ENCODE measurements around the gene FRMD3.

The FRMD3 gene

DNA sequence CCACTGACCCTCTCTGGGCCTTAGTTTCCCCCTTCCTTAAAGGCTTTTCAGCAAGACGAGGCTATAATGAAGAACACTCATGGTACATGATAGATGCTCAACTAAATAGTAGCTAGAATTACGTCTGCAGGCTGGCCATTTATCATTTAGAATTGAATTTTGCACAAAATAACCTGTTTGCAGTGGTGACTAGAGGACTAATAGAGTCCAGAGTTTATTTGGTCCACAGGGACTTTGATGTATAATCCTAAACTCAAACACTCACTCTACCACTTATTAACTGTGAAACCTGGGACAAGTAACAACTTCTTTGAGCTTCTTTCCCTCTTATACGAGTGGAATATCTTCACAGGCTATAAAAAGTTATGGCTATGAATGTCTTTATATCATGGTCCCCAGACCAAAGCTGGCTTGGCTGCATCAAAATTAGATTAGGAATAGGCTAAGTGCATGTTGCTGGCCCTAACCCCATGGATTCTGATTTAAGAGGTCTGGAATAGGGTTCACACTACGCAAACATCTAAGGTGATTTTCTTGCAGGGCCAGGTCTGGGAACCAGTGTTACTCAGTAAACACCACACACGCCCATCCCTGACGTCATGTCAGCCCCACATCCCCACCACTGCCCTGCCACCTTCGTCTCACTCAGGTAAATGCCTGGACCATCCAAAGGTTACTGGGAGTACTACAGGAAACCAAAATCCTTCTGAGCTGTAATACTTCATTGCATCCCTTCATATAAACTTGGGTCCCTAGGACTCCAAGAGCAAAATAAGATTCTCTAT, 150.6 kb downstream of the FRMD3 start:
- no peaks in the 10 kb centered on the region for H3K9me3 ChIP-seq (ENCODE audit: control insufficient read depth, low read length)
- no peaks in the 10 kb centered on the region for H3K36me3 ChIP-seq (ENCODE audit: control insufficient read depth, insufficient read depth, low read length)
- no peaks in the 10 kb centered on the region for H3K4me1 ChIP-seq (ENCODE audit: control insufficient read depth, insufficient read depth, low read length, poor library complexity, severe bottlenecking)
- H3K27ac ChIP-seq (ENCODE audit: insufficient read depth, low read length, poor library complexity, severe bottlenecking), result no peak overlapping the region
- no peaks in the 10 kb centered on the region for H3K27me3 ChIP-seq (replicated peaks; ENCODE audit: control insufficient read depth, insufficient read depth, low read length, poor library complexity, severe bottlenecking)
- H3K4me3 ChIP-seq (ENCODE audit: insufficient read depth, low read depth, low read length, poor library complexity, severe bottlenecking), result no peak overlapping the region
- DNase-seq, result no peak

DNA sequence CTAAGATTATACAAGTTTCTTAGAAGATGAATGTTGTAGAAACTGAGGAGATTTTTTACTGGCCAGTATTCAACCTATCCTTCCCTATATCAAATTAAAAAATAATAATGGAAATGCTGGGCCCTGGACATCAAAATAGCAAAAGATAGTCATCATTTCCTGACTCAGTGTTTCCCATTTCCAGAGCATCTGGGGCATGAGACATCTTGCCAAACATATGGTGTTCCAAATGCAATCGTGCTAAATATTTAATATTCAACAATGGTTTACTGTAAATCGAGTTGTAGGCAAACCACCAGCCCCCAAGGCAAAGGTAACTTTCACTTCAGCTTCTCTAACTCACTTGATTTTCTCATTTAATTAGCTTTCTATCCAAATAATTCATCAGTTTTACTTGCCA, 152.9 kb downstream of the FRMD3 start:
- H3K27ac ChIP-seq (ENCODE audit: insufficient read depth, low read length, poor library complexity, severe bottlenecking), result no peak overlapping the region
- no peak for DNase-seq
- no peak overlapping the region for H3K4me3 ChIP-seq (ENCODE audit: insufficient read depth, low read depth, low read length, poor library complexity, severe bottlenecking)
- no peaks in the 10 kb centered on the region for H3K36me3 ChIP-seq (ENCODE audit: control insufficient read depth, insufficient read depth, low read length)
- H3K27me3 ChIP-seq (replicated peaks; ENCODE audit: control insufficient read depth, insufficient read depth, low read length, poor library complexity, severe bottlenecking), result no peaks in the 10 kb centered on the region
- no peaks in the 10 kb centered on the region for H3K9me3 ChIP-seq (ENCODE audit: control insufficient read depth, low read length)
- H3K4me1 ChIP-seq (ENCODE audit: control insufficient read depth, insufficient read depth, low read length, poor library complexity, severe bottlenecking), result no peaks in the 10 kb centered on the region

DNA sequence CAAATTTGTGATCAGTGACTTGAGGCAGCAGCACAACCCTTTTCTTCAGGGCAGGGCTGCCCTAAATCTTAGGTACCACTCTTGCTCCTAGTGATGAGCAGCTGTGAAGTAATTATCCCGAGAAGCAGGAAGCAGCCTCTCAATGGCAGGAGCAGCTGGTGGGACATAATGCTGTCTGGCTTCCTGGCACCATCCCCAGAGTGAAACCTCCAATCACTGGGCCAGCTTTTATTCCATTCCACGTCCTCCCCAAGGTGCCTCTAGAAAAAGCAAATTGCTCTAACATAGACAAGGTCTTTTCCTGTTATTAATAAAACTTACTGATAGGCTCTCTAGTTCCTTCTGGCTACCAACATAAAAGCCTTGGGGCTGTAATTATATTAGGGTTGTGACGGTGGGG, 154.0 kb downstream of the FRMD3 start:
- DNase-seq, result no peak
- no peaks in the 10 kb centered on the region for H3K36me3 ChIP-seq (ENCODE audit: control insufficient read depth, insufficient read depth, low read length)
- no peaks in the 10 kb centered on the region for H3K4me1 ChIP-seq (ENCODE audit: control insufficient read depth, insufficient read depth, low read length, poor library complexity, severe bottlenecking)
- no peak overlapping the region for H3K4me3 ChIP-seq (ENCODE audit: insufficient read depth, low read depth, low read length, poor library complexity, severe bottlenecking)
- H3K27ac ChIP-seq (ENCODE audit: insufficient read depth, low read length, poor library complexity, severe bottlenecking), result no peak overlapping the region
- no peaks in the 10 kb centered on the region for H3K27me3 ChIP-seq (replicated peaks; ENCODE audit: control insufficient read depth, insufficient read depth, low read length, poor library complexity, severe bottlenecking)
- no peaks in the 10 kb centered on the region for H3K9me3 ChIP-seq (ENCODE audit: control insufficient read depth, low read length)

DNA sequence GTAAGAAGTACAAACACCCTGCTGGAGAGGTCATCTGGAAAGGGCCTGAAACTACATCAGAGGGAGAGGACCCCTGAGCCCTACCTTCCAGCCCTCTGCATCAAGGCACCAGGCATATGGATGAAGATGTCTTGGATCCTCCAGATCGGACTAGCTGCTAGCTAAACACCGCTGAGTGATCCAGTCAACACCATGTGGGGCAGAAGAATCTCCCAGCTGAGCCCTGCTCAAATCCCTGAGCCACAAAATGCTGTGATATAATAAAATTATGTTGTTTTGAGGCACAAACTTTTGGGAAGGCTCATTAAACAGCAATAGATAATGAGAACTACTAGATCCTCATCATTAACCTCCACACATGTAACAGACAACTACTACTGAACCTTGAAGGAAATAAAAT, 155.2 kb downstream of the FRMD3 start:
- H3K9me3 ChIP-seq (ENCODE audit: control insufficient read depth, low read length), result no peaks in the 10 kb centered on the region
- no peak overlapping the region for H3K27ac ChIP-seq (ENCODE audit: insufficient read depth, low read length, poor library complexity, severe bottlenecking)
- H3K27me3 ChIP-seq (replicated peaks; ENCODE audit: control insufficient read depth, insufficient read depth, low read length, poor library complexity, severe bottlenecking), result no peaks in the 10 kb centered on the region
- H3K4me1 ChIP-seq (ENCODE audit: control insufficient read depth, insufficient read depth, low read length, poor library complexity, severe bottlenecking), result no peaks in the 10 kb centered on the region
- DNase-seq, result no peak
- H3K4me3 ChIP-seq (ENCODE audit: insufficient read depth, low read depth, low read length, poor library complexity, severe bottlenecking), result no peak overlapping the region
- no peaks in the 10 kb centered on the region for H3K36me3 ChIP-seq (ENCODE audit: control insufficient read depth, insufficient read depth, low read length)

DNA sequence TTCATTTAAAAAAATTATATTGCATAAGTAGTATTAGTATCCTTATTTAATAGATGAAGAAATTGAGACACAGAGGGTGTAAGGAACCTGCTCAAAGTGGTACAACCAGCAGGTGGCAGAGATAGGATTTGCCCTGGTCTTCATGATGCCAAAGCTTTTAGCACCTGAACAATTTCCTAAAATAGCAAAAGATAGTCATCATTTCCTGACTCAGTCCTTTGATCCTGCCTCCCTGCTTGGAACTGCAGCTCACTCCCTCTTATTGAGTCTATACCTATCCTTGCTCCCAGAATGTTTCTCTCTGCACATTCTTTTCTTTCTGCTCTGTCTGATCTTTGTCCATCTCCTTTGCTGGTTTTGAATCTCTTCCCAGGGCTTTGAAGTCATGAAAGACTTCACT, 155.8 kb downstream of the FRMD3 start:
- DNase-seq, result no peak
- no peaks in the 10 kb centered on the region for H3K4me1 ChIP-seq (ENCODE audit: control insufficient read depth, insufficient read depth, low read length, poor library complexity, severe bottlenecking)
- no peaks in the 10 kb centered on the region for H3K9me3 ChIP-seq (ENCODE audit: control insufficient read depth, low read length)

DNA sequence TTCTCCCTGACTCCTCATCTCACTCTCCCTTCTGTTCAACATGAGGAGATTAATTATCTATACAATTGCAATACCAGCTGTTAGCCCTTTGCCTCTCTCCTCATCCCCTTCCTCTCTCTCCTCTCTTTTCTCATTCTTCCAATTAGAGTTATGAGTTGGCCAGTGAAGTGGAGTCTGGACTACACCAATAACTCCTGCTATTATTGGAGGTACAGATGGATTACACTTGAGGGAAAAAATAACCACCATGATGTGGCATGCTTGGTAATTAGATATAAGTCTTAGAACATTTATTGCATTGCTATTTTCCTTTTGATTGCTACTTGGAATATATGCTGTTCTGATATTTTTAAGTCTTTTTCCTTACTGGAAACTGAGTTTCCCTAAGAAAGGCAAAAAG, 159.2 kb downstream of the FRMD3 start:
- Histone ChIP-seq H3K4me3 (ENCODE audit: insufficient read depth, low read depth, low read length, poor library complexity, severe bottlenecking) (no peak overlapping the region), H3K36me3 (ENCODE audit: control insufficient read depth, insufficient read depth, low read length) (no peaks in the 10 kb centered on the region), H3K27ac (ENCODE audit: insufficient read depth, low read length, poor library complexity, severe bottlenecking) (no peak overlapping the region), H3K27me3 (replicated peaks; ENCODE audit: control insufficient read depth, insufficient read depth, low read length, poor library complexity, severe bottlenecking) (no peaks in the 10 kb centered on the region), H3K9me3 (ENCODE audit: control insufficient read depth, low read length) (no peaks in the 10 kb centered on the region), H3K4me1 (ENCODE audit: control insufficient read depth, insufficient read depth, low read length, poor library complexity, severe bottlenecking) (no peaks in the 10 kb centered on the region)
- DNase-seq, result no peak

More for the DNA sequence above, 155.8 kb downstream of the FRMD3 start:
- Histone ChIP-seq H3K4me3 (ENCODE audit: insufficient read depth, low read depth, low read length, poor library complexity, severe bottlenecking) (no peak overlapping the region), H3K27ac (ENCODE audit: insufficient read depth, low read length, poor library complexity, severe bottlenecking) (no peak overlapping the region), H3K27me3 (replicated peaks; ENCODE audit: control insufficient read depth, insufficient read depth, low read length, poor library complexity, severe bottlenecking) (no peaks in the 10 kb centered on the region), H3K36me3 (ENCODE audit: control insufficient read depth, insufficient read depth, low read length) (no peaks in the 10 kb centered on the region)

DNA sequence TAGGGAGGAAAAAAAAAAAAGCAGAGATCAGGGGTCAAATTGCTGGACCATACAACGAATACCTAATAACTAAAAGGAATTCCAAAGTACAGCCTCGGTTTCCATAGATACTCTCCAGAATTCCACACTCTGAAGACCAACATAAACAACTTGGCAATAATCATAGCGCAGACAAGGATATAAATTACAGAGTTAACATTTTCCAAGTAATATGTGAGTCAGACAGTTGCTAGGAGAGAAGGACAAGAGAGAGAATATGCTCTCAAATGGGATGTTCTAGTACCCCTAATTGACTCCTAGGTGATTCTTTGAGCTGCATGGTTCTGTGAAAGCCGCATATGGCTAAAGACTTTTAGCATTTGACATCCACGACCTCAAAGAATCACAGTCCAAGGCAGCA, 165.2 kb downstream of the FRMD3 start:
- Histone ChIP-seq H3K4me3 (ENCODE audit: insufficient read depth, low read depth, low read length, poor library complexity, severe bottlenecking) (no peak overlapping the region), H3K4me1 (ENCODE audit: control insufficient read depth, insufficient read depth, low read length, poor library complexity, severe bottlenecking) (no peaks in the 10 kb centered on the region), H3K36me3 (ENCODE audit: control insufficient read depth, insufficient read depth, low read length) (no peaks in the 10 kb centered on the region), H3K9me3 (ENCODE audit: control insufficient read depth, low read length) (no peaks in the 10 kb centered on the region), H3K27me3 (replicated peaks; ENCODE audit: control insufficient read depth, insufficient read depth, low read length, poor library complexity, severe bottlenecking) (no peaks in the 10 kb centered on the region), H3K27ac (ENCODE audit: insufficient read depth, low read length, poor library complexity, severe bottlenecking) (no peak overlapping the region)
- no peak for DNase-seq

DNA sequence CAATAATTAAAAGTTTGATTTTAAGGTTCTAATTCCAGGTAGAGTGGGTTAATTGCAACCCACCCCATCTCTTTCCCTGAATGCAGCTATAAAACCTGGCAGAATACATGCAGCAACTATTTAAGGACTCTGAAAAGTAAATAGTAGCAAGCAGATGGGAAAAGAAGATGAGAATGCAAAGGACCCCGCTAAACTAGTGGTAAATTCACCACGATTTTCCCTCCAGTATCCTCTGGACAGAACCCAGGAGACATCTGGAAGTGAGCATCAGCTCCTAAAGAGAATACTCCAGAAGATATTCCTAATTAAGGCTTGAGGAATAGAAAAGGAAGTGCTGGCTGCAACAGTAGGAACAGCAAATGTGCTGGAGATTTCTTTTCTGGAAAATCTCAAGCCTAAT, 170.9 kb downstream of the FRMD3 start:
- H3K27me3 ChIP-seq (replicated peaks; ENCODE audit: control insufficient read depth, insufficient read depth, low read length, poor library complexity, severe bottlenecking), result no peaks in the 10 kb centered on the region
- H3K27ac ChIP-seq (ENCODE audit: insufficient read depth, low read length, poor library complexity, severe bottlenecking), result no peak overlapping the region
- DNase-seq, result no peak
- H3K4me1 ChIP-seq (ENCODE audit: control insufficient read depth, insufficient read depth, low read length, poor library complexity, severe bottlenecking), result no peaks in the 10 kb centered on the region
- no peaks in the 10 kb centered on the region for H3K36me3 ChIP-seq (ENCODE audit: control insufficient read depth, insufficient read depth, low read length)
- no peak overlapping the region for H3K4me3 ChIP-seq (ENCODE audit: insufficient read depth, low read depth, low read length, poor library complexity, severe bottlenecking)
- H3K9me3 ChIP-seq (ENCODE audit: control insufficient read depth, low read length), result no peaks in the 10 kb centered on the region

DNA sequence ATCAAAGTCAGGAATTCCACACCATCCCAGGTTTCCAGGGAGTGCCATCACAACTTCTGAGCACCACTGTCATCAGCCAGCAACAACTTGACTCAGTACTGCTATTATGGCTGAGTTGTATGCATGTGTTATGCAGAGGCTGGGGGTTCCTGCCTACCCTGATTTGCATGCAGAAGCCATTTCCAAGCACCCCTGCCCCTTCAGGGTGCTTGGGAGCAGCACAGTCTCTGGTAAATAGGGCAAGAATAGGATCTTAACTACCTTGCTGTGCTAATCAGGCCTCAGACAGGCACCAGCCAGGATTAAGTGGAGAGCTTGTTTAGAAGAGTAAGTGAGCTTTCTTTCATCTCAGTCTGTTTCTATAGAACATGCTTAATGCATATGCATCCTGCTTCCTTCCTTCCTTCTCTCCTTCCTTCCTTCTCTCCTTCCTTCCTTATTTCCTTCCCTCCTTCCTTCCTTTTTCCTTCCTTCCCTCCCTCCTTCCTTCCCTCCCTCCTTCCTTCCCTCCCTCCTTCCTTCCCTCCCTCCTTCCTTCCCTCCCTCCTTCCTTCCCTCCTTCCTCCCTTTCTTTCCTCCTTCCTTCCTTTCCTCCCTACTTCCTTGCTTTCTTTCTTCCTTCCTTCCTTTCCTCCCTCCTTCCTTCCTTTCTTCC, 175.7 kb downstream of the FRMD3 start:
- H3K4me3 ChIP-seq (ENCODE audit: insufficient read depth, low read depth, low read length, poor library complexity, severe bottlenecking), result no peak overlapping the region
- no peaks in the 10 kb centered on the region for H3K9me3 ChIP-seq (ENCODE audit: control insufficient read depth, low read length)
- no peak for DNase-seq
- no peak overlapping the region for H3K27ac ChIP-seq (ENCODE audit: insufficient read depth, low read length, poor library complexity, severe bottlenecking)
- H3K27me3 ChIP-seq (replicated peaks; ENCODE audit: control insufficient read depth, insufficient read depth, low read length, poor library complexity, severe bottlenecking), result no peaks in the 10 kb centered on the region
- H3K36me3 ChIP-seq (ENCODE audit: control insufficient read depth, insufficient read depth, low read length), result no peaks in the 10 kb centered on the region
- H3K4me1 ChIP-seq (ENCODE audit: control insufficient read depth, insufficient read depth, low read length, poor library complexity, severe bottlenecking), result no peaks in the 10 kb centered on the region

DNA sequence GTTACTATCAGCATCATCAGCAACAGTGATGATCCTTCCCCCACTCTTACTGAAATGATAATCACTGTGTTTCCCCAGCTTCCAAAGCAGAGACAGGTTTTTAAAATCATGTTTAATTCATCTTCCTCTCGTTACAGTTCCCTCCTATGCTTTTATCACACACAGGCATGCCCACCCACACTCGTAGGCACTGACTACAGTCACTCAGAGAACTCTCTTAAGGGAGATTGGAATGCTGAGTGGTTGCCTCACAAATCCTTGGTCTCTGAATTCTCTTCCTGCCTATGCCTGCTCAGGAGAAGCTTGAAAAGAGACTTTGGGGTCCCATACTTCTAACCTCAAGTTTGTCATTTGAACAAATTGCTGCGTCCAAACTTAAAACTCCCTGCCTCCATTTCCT, 179.2 kb downstream of the FRMD3 start:
- H3K4me3 ChIP-seq (ENCODE audit: insufficient read depth, low read depth, low read length, poor library complexity, severe bottlenecking), result no peak overlapping the region
- no peaks in the 10 kb centered on the region for H3K4me1 ChIP-seq (ENCODE audit: control insufficient read depth, insufficient read depth, low read length, poor library complexity, severe bottlenecking)
- no peaks in the 10 kb centered on the region for H3K27me3 ChIP-seq (replicated peaks; ENCODE audit: control insufficient read depth, insufficient read depth, low read length, poor library complexity, severe bottlenecking)
- no peaks in the 10 kb centered on the region for H3K36me3 ChIP-seq (ENCODE audit: control insufficient read depth, insufficient read depth, low read length)
- H3K27ac ChIP-seq (ENCODE audit: insufficient read depth, low read length, poor library complexity, severe bottlenecking), result no peak overlapping the region
- no peak for DNase-seq
- H3K9me3 ChIP-seq (ENCODE audit: control insufficient read depth, low read length), result no peaks in the 10 kb centered on the region
